ENCODE results near the gene HPRT1.
"Not testable (repeated sequence)": the region's sequence is repeated elsewhere in the genome, so short reads cannot be mapped to it uniquely, and the experiment has no call there.

The HPRT1 gene

GRCh38 chrX:134459683-134460004 lies 321 bp upstream of the HPRT1 start:
- H3K27ac Mint-ChIP-seq: peak overlapping the region; percentile 46
- no peaks in the 10 kb centered on the region for H3K27me3 Mint-ChIP-seq
- no peaks in the 10 kb centered on the region for H3K9me3 Mint-ChIP-seq (ENCODE audit: low read depth)
- peak overlapping the region; percentile 83 for H3K4me3 Mint-ChIP-seq
- no peaks in the 10 kb centered on the region for H3K36me3 Mint-ChIP-seq
- peaks cover 11% of the 10 kb centered on the region for H3K4me1 Mint-ChIP-seq (ENCODE audit: low read depth)

- Mint-ChIP-seq H3K27me3 (no peaks in the 10 kb centered on the region), H3K4me3 (peak overlapping the region; percentile 89)
Observed at GRCh38 chrX:134460862-134461220, 876 bp downstream of the HPRT1 start.

GRCh38 chrX:134461437-134461836 lies 1.5 kb downstream of the HPRT1 start:
- Mint-ChIP-seq H3K4me1 (ENCODE audit: low read depth) (peaks cover 11% of the 10 kb centered on the region), H3K9me3 (ENCODE audit: low read depth) (no peaks in the 10 kb centered on the region), H3K27ac (no peak overlapping the region), H3K36me3 (no peaks in the 10 kb centered on the region), H3K27me3 (no peaks in the 10 kb centered on the region), H3K4me3 (peak overlapping the region; percentile 89)

More at GRCh38 chrX:134460862-134461220, 876 bp downstream of the HPRT1 start:
- Mint-ChIP-seq H3K9me3 (ENCODE audit: low read depth) (no peaks in the 10 kb centered on the region), H3K36me3 (no peaks in the 10 kb centered on the region), H3K27ac (peak overlapping the region; percentile 86), H3K4me1 (ENCODE audit: low read depth) (peaks cover 11% of the 10 kb centered on the region)

GRCh38 chrX:134462927-134463326 lies 3.0 kb downstream of the HPRT1 start:
- H3K4me3 Mint-ChIP-seq: no peak overlapping the region
- H3K27ac Mint-ChIP-seq: no peak overlapping the region
- peaks cover 11% of the 10 kb centered on the region for H3K4me1 Mint-ChIP-seq (ENCODE audit: low read depth)
- H3K27me3 Mint-ChIP-seq: no peaks in the 10 kb centered on the region
- no peaks in the 10 kb centered on the region for H3K9me3 Mint-ChIP-seq (ENCODE audit: low read depth)
- no peaks in the 10 kb centered on the region for H3K36me3 Mint-ChIP-seq

- not testable (repeated sequence) for H3K27me3 Mint-ChIP-seq; H3K36me3 Mint-ChIP-seq; H3K27ac Mint-ChIP-seq; H3K9me3 Mint-ChIP-seq (ENCODE audit: low read depth); H3K4me3 Mint-ChIP-seq
- peaks cover 12% of the 10 kb centered on the region for H3K4me1 Mint-ChIP-seq (ENCODE audit: low read depth)
Observed at GRCh38 chrX:134464453-134464852, 4.5 kb downstream of the HPRT1 start.

- Mint-ChIP-seq H3K4me1 (ENCODE audit: low read depth) (peaks cover 2% of the 10 kb centered on the region), H3K9me3 (ENCODE audit: low read depth) (no peaks in the 10 kb centered on the region), H3K36me3 (no peaks in the 10 kb centered on the region), H3K27ac (no peak overlapping the region), H3K4me3 (no peak overlapping the region), H3K27me3 (no peaks in the 10 kb centered on the region)
Observed at GRCh38 chrX:134469486-134469885, 9.5 kb downstream of the HPRT1 start.

GRCh38 chrX:134470013-134470412 lies 10.0 kb downstream of the HPRT1 start:
- Mint-ChIP-seq H3K27ac (no peak overlapping the region), H3K4me3 (no peak overlapping the region), H3K9me3 (ENCODE audit: low read depth) (no peaks in the 10 kb centered on the region), H3K36me3 (no peaks in the 10 kb centered on the region), H3K27me3 (no peaks in the 10 kb centered on the region), H3K4me1 (ENCODE audit: low read depth) (peaks cover 2% of the 10 kb centered on the region)

GRCh38 chrX:134472041-134472440 lies 12.1 kb downstream of the HPRT1 start:
- Mint-ChIP-seq H3K4me3 (no peak overlapping the region), H3K4me1 (ENCODE audit: low read depth) (peaks cover 2% of the 10 kb centered on the region), H3K27me3 (no peaks in the 10 kb centered on the region), H3K27ac (no peak overlapping the region), H3K36me3 (peaks cover 5% of the 10 kb centered on the region), H3K9me3 (ENCODE audit: low read depth) (no peaks in the 10 kb centered on the region)

GRCh38 chrX:134476284-134476683 lies 16.3 kb downstream of the HPRT1 start:
- Mint-ChIP-seq H3K27me3 (no peaks in the 10 kb centered on the region), H3K36me3 (peaks cover 5% of the 10 kb centered on the region), H3K27ac (no peak overlapping the region), H3K4me1 (ENCODE audit: low read depth) (no peaks in the 10 kb centered on the region), H3K9me3 (ENCODE audit: low read depth) (no peaks in the 10 kb centered on the region), H3K4me3 (no peak overlapping the region)

- H3K4me3 Mint-ChIP-seq: no peak overlapping the region
- no peaks in the 10 kb centered on the region for H3K27me3 Mint-ChIP-seq
- H3K27ac Mint-ChIP-seq: no peak overlapping the region
- H3K4me1 Mint-ChIP-seq (ENCODE audit: low read depth): no peaks in the 10 kb centered on the region
- H3K9me3 Mint-ChIP-seq (ENCODE audit: low read depth): no peaks in the 10 kb centered on the region
- peaks cover 5% of the 10 kb centered on the region for H3K36me3 Mint-ChIP-seq
Observed at GRCh38 chrX:134478374-134478773, 18.4 kb downstream of the HPRT1 start.

- Mint-ChIP-seq H3K36me3 (peaks cover 5% of the 10 kb centered on the region), H3K27me3 (no peaks in the 10 kb centered on the region), H3K9me3 (ENCODE audit: low read depth) (no peaks in the 10 kb centered on the region), H3K4me1 (ENCODE audit: low read depth) (no peaks in the 10 kb centered on the region), H3K27ac (no peak overlapping the region), H3K4me3 (no peak overlapping the region)
Observed at GRCh38 chrX:134480061-134480460, 20.1 kb downstream of the HPRT1 start.

GRCh38 chrX:134481339-134481738 lies 21.4 kb downstream of the HPRT1 start:
- Mint-ChIP-seq H3K4me3 (no peak overlapping the region), H3K27ac (no peak overlapping the region), H3K9me3 (ENCODE audit: low read depth) (no peaks in the 10 kb centered on the region), H3K4me1 (ENCODE audit: low read depth) (no peaks in the 10 kb centered on the region), H3K36me3 (no peaks in the 10 kb centered on the region), H3K27me3 (no peaks in the 10 kb centered on the region)

GRCh38 chrX:134482371-134482770 lies 22.4 kb downstream of the HPRT1 start:
- Mint-ChIP-seq H3K9me3 (ENCODE audit: low read depth) (no peaks in the 10 kb centered on the region), H3K27me3 (no peaks in the 10 kb centered on the region), H3K36me3 (no peaks in the 10 kb centered on the region), H3K4me1 (ENCODE audit: low read depth) (no peaks in the 10 kb centered on the region), H3K27ac (no peak overlapping the region), H3K4me3 (no peak overlapping the region)

- H3K4me1 Mint-ChIP-seq (ENCODE audit: low read depth): no peaks in the 10 kb centered on the region
- no peaks in the 10 kb centered on the region for H3K36me3 Mint-ChIP-seq
- H3K4me3 Mint-ChIP-seq: no peak overlapping the region
- H3K27me3 Mint-ChIP-seq: no peaks in the 10 kb centered on the region
- no peak overlapping the region for H3K27ac Mint-ChIP-seq
- H3K9me3 Mint-ChIP-seq (ENCODE audit: low read depth): no peaks in the 10 kb centered on the region
Observed at GRCh38 chrX:134484039-134484438, 24.1 kb downstream of the HPRT1 start.

GRCh38 chrX:134501941-134502340 lies 42.0 kb downstream of the HPRT1 start:
- Mint-ChIP-seq H3K27ac (no peak overlapping the region), H3K36me3 (peaks cover 8% of the 10 kb centered on the region), H3K4me3 (no peak overlapping the region), H3K4me1 (ENCODE audit: low read depth) (no peaks in the 10 kb centered on the region), H3K27me3 (no peaks in the 10 kb centered on the region), H3K9me3 (ENCODE audit: low read depth) (no peaks in the 10 kb centered on the region)

- peaks cover 8% of the 10 kb centered on the region for H3K36me3 Mint-ChIP-seq
Observed at GRCh38 chrX:134502686-134503085, 42.7 kb downstream of the HPRT1 start.

GRCh38 chrX:134512566-134512965 lies 52.6 kb downstream of the HPRT1 start:
- Mint-ChIP-seq H3K4me3 (no peak overlapping the region), H3K9me3 (ENCODE audit: low read depth) (no peaks in the 10 kb centered on the region), H3K27me3 (no peaks in the 10 kb centered on the region), H3K4me1 (ENCODE audit: low read depth) (no peaks in the 10 kb centered on the region), H3K27ac (no peak overlapping the region), H3K36me3 (peaks cover 4% of the 10 kb centered on the region)

More at GRCh38 chrX:134502686-134503085, 42.7 kb downstream of the HPRT1 start:
- Mint-ChIP-seq H3K27me3 (no peaks in the 10 kb centered on the region), H3K27ac (no peak overlapping the region), H3K9me3 (ENCODE audit: low read depth) (no peaks in the 10 kb centered on the region), H3K4me3 (no peak overlapping the region), H3K4me1 (ENCODE audit: low read depth) (no peaks in the 10 kb centered on the region)

Data from activated naive CD8-positive, alpha-beta T cell (primary cell).